Measurements from ENCODE around the gene TMEM18. TPM values are rescaled to one million over a fixed set of nuclear protein-coding genes. Genes with fewer than 3 reads are reported as not detected.
"Not testable (repeated sequence)": the region's sequence is repeated elsewhere in the genome, so short reads cannot be mapped to it uniquely, and the experiment has no call there.

TMEM18 gene
- total RNA-seq, 2 experiments from 2014 or later = 22.4 to 25.1 TPM

GRCh38 chr2:710867-711665 lies 33.9 kb upstream of the TMEM18 start:
- Mint-ChIP-seq H3K9me3 (no peaks in the 10 kb centered on the region), H3K27me3 (ENCODE audit: low read depth) (peaks cover 23% of the 10 kb centered on the region), H3K27ac (no peak overlapping the region), H3K4me3 (no peak overlapping the region), H3K36me3 (ENCODE audit: low read depth) (no peaks in the 10 kb centered on the region), H3K4me1 (ENCODE audit: low read depth) (peaks cover 5% of the 10 kb centered on the region)
- CTCF ChIA-PET = interaction anchor here (0.5 kb wide), 1 partner anchor 416 kb away, joined by 3 read pairs; no protein-coding TSS in a partner anchor
- intact Hi-C loops (cut with micrococcal nuclease) = loop anchor here (10.0 kb wide), 1 partner anchor 424 kb away; no protein-coding TSS in a partner anchor
- DNase-seq = no peak

GRCh38 chr2:709138-709765 lies 32.0 kb upstream of the TMEM18 start:
- Mint-ChIP-seq H3K4me1 (ENCODE audit: low read depth) (peaks cover 6% of the 10 kb centered on the region), H3K36me3 (ENCODE audit: low read depth) (no peaks in the 10 kb centered on the region), H3K27ac (no peak overlapping the region), H3K27me3 (ENCODE audit: low read depth) (peaks cover 18% of the 10 kb centered on the region), H3K9me3 (no peaks in the 10 kb centered on the region), H3K4me3 (no peak overlapping the region)
- intact Hi-C loops (cut with micrococcal nuclease) = no loop called here
- CTCF ChIA-PET = no interaction called here
- DNase-seq = no peak

- peaks cover 6% of the 10 kb centered on the region for H3K4me1 Mint-ChIP-seq (ENCODE audit: low read depth)
- peaks cover 2% of the 10 kb centered on the region for H3K9me3 Mint-ChIP-seq
- intact Hi-C loops (cut with micrococcal nuclease) = no loop called here
- no peak overlapping the region for H3K4me3 Mint-ChIP-seq
- H3K27ac Mint-ChIP-seq = no peak overlapping the region
- CTCF ChIA-PET = no interaction called here
- no peak for DNase-seq
- no peaks in the 10 kb centered on the region for H3K36me3 Mint-ChIP-seq (ENCODE audit: low read depth)
- peaks cover 18% of the 10 kb centered on the region for H3K27me3 Mint-ChIP-seq (ENCODE audit: low read depth)
Measured at GRCh38 chr2:708667-709066, 31.5 kb upstream of the TMEM18 start.

GRCh38 chr2:705971-706511 lies 28.8 kb upstream of the TMEM18 start:
- peaks cover 6% of the 10 kb centered on the region for H3K4me1 Mint-ChIP-seq (ENCODE audit: low read depth)
- peak; percentile 18 for DNase-seq
- no peaks in the 10 kb centered on the region for H3K36me3 Mint-ChIP-seq (ENCODE audit: low read depth)
- CTCF ChIA-PET = no interaction called here
- peaks cover 5% of the 10 kb centered on the region for H3K27me3 Mint-ChIP-seq (ENCODE audit: low read depth)
- H3K9me3 Mint-ChIP-seq = peaks cover 2% of the 10 kb centered on the region
- no peak overlapping the region for H3K4me3 Mint-ChIP-seq
- intact Hi-C loops (cut with micrococcal nuclease) = no loop called here
- no peak overlapping the region for H3K27ac Mint-ChIP-seq

- H3K36me3 Mint-ChIP-seq (ENCODE audit: low read depth); H3K27ac Mint-ChIP-seq; CTCF ChIA-PET; H3K4me3 Mint-ChIP-seq; H3K4me1 Mint-ChIP-seq (ENCODE audit: low read depth); DNase-seq; intact Hi-C loops (cut with micrococcal nuclease): not testable (repeated sequence)
- Mint-ChIP-seq H3K9me3 (peaks cover 11% of the 10 kb centered on the region), H3K27me3 (ENCODE audit: low read depth) (peaks cover 14% of the 10 kb centered on the region)
Measured at GRCh38 chr2:702765-703164, 25.6 kb upstream of the TMEM18 start.

- CTCF ChIA-PET = interaction anchor here (0.9 kb wide), 1 partner anchor 18 kb away, joined by 3 read pairs; no protein-coding TSS in a partner anchor
- intact Hi-C loops (cut with micrococcal nuclease) = no loop called here
- peaks cover 10% of the 10 kb centered on the region for H3K9me3 Mint-ChIP-seq
- no peak overlapping the region for H3K27ac Mint-ChIP-seq
- H3K4me3 Mint-ChIP-seq = no peak overlapping the region
- DNase-seq = no peak
- no peaks in the 10 kb centered on the region for H3K36me3 Mint-ChIP-seq (ENCODE audit: low read depth)
- H3K4me1 Mint-ChIP-seq (ENCODE audit: low read depth) = no peaks in the 10 kb centered on the region
- H3K27me3 Mint-ChIP-seq (ENCODE audit: low read depth) = peaks cover 12% of the 10 kb centered on the region
Measured at GRCh38 chr2:696999-697627, 19.9 kb upstream of the TMEM18 start.

GRCh38 chr2:696463-696862 lies 19.3 kb upstream of the TMEM18 start:
- CTCF ChIA-PET = no interaction called here
- intact Hi-C loops (cut with micrococcal nuclease) = no loop called here
- Mint-ChIP-seq H3K4me1 (ENCODE audit: low read depth) (no peaks in the 10 kb centered on the region), H3K36me3 (ENCODE audit: low read depth) (no peaks in the 10 kb centered on the region), H3K4me3 (no peak overlapping the region), H3K9me3 (peaks cover 10% of the 10 kb centered on the region), H3K27ac (no peak overlapping the region), H3K27me3 (ENCODE audit: low read depth) (peaks cover 12% of the 10 kb centered on the region)
- no peak for DNase-seq

- DNase-seq = no peak
- Mint-ChIP-seq H3K4me1 (ENCODE audit: low read depth) (no peaks in the 10 kb centered on the region), H3K36me3 (ENCODE audit: low read depth) (no peaks in the 10 kb centered on the region), H3K4me3 (no peak overlapping the region), H3K27ac (no peak overlapping the region), H3K27me3 (ENCODE audit: low read depth) (peaks cover 9% of the 10 kb centered on the region), H3K9me3 (peaks cover 8% of the 10 kb centered on the region)
- CTCF ChIA-PET = interaction anchor here (0.9 kb wide), 1 partner anchor 73 kb away, joined by 3 read pairs; no protein-coding TSS in a partner anchor
- intact Hi-C loops (cut with micrococcal nuclease) = no loop called here
Measured at GRCh38 chr2:694906-695510, 17.8 kb upstream of the TMEM18 start.

- Mint-ChIP-seq H3K36me3 (ENCODE audit: low read depth) (no peaks in the 10 kb centered on the region), H3K27ac (no peak overlapping the region), H3K4me3 (no peak overlapping the region), H3K4me1 (ENCODE audit: low read depth) (no peaks in the 10 kb centered on the region), H3K27me3 (ENCODE audit: low read depth) (peaks cover 6% of the 10 kb centered on the region), H3K9me3 (peaks cover 5% of the 10 kb centered on the region)
- CTCF ChIA-PET = no interaction called here
- intact Hi-C loops (cut with micrococcal nuclease) = no loop called here
- no peak for DNase-seq
Measured at GRCh38 chr2:694174-694573, 17.0 kb upstream of the TMEM18 start.

- peaks cover 3% of the 10 kb centered on the region for H3K27me3 Mint-ChIP-seq (ENCODE audit: low read depth)
Measured at GRCh38 chr2:693606-694005, 16.4 kb upstream of the TMEM18 start.

GRCh38 chr2:692767-693166 lies 15.6 kb upstream of the TMEM18 start:
- no peak for DNase-seq
- intact Hi-C loops (cut with micrococcal nuclease) = no loop called here
- no peaks in the 10 kb centered on the region for H3K36me3 Mint-ChIP-seq (ENCODE audit: low read depth)
- no peak overlapping the region for H3K4me3 Mint-ChIP-seq
- peaks cover 1% of the 10 kb centered on the region for H3K27me3 Mint-ChIP-seq (ENCODE audit: low read depth)
- H3K27ac Mint-ChIP-seq = no peak overlapping the region
- CTCF ChIA-PET = no interaction called here
- H3K9me3 Mint-ChIP-seq = no peaks in the 10 kb centered on the region
- H3K4me1 Mint-ChIP-seq (ENCODE audit: low read depth) = no peaks in the 10 kb centered on the region

More at GRCh38 chr2:693606-694005, 16.4 kb upstream of the TMEM18 start:
- intact Hi-C loops (cut with micrococcal nuclease) = no loop called here
- Mint-ChIP-seq H3K9me3 (peaks cover 1% of the 10 kb centered on the region), H3K36me3 (ENCODE audit: low read depth) (no peaks in the 10 kb centered on the region), H3K27ac (no peak overlapping the region), H3K4me1 (ENCODE audit: low read depth) (no peaks in the 10 kb centered on the region), H3K4me3 (no peak overlapping the region)
- CTCF ChIA-PET = no interaction called here
- no peak for DNase-seq

Data from activated naive CD4-positive, alpha-beta T cell treated with anti-CD3 and anti-CD28 coated beads for 36 hours (primary cell).